Activated T-cell treated with anti-CD3 and anti-CD28 coated beads, Interleukin-2, amount 50 U/mL, for 24 hours (primary cell): ENCODE results near the gene KCNE2.
"Not testable (repeated sequence)": the region's sequence is repeated elsewhere in the genome, so short reads cannot be mapped to it uniquely, and the experiment has no call there.

Source experiments
- DNase-seq: peaks from one replicate; pipeline ENCODE4 v3.0.0-alpha.2; 2020
- H3K27ac Mint-ChIP-seq: 2 replicates; pipeline ENCODE4 v1.8.0; 2020; ENCODE audit warnings: mild to moderate bottlenecking, mixed read lengths
- H3K27me3 Mint-ChIP-seq: 2 replicates; pipeline ENCODE4 v1.8.0; 2020; ENCODE audit warnings: mixed read lengths
- H3K36me3 Mint-ChIP-seq: 2 replicates; pipeline ENCODE4 v1.8.0; 2020; ENCODE audit warnings: low read depth, mixed read lengths
- H3K4me1 Mint-ChIP-seq: 2 replicates; pipeline ENCODE4 v1.8.0; 2020; ENCODE audit warnings: low read depth, mixed read lengths
- H3K4me3 Mint-ChIP-seq: 2 replicates; pipeline ENCODE4 v1.8.0; 2020; ENCODE audit warnings: mild to moderate bottlenecking, moderate library complexity, mixed read lengths
- H3K9me3 Mint-ChIP-seq: 2 replicates; pipeline ENCODE4 v1.8.0; 2020; ENCODE audit warnings: mixed read lengths

KCNE2 gene

DNA sequence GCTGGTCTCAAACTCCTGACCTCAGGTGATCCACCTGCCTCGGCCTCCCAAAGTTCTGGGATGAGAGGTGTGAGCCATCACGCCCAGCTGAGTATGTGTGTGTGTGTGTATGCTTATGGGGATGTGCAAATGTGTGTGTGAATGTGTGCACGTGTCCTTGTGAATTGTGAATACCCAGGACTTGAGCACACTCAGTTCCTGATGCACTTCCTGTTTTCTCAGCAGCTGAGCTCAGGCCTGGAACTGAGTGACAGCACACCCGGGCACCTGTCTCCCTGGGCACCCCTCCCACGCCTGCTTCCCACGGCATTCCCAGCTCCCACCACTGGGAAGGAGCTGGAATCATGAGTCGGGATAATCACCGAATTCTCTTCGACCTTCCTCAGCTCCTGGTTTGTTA lies 43.5 kb downstream of the KCNE2 start:
- not testable (repeated sequence) for H3K4me3 Mint-ChIP-seq, H3K27ac Mint-ChIP-seq, H3K27me3 Mint-ChIP-seq, H3K9me3 Mint-ChIP-seq, H3K4me1 Mint-ChIP-seq, H3K36me3 Mint-ChIP-seq, DNase-seq

DNA sequence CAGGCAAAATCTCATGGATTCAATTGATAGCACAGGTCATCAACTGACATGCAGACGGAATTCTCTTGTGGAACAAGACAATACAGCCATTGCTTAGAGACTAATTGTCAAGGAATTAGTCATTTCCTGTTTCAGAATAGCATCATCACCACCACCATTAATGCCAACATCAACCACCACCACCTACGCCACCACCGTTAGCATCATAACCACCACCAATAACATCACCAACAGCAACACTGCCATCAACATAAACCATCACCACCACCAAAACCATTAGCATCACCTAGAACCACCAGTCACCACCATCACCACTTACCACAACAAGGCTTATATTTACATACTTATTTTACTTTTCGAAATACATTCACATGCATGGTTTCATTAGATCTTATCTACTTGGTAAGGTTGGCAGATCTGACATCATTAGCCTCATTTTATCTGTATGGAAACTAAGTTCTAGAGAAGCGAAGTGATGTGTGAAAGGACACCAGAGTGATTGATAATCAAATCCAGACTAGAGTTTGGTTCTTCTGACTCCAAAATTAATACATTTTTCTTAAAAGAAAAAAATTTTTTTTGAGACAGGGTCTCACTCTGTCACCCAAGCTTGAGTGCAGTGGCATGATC lies 53.8 kb downstream of the KCNE2 start:
- H3K27me3 Mint-ChIP-seq, H3K4me1 Mint-ChIP-seq, H3K36me3 Mint-ChIP-seq, H3K4me3 Mint-ChIP-seq, H3K9me3 Mint-ChIP-seq, H3K27ac Mint-ChIP-seq, DNase-seq: not testable (repeated sequence)
